Lung (tissue), 12 donors: ENCODE data around the gene APOBEC3G. TPM values are rescaled to one million over a fixed set of nuclear protein-coding genes. Genes with fewer than 3 reads are reported as not detected.

Experiments
- ATAC-seq: fragments of 200-7000 bp; cut with Tn5 transposase; one replicate; pipeline ENCODE4 v1.9.1; 2020; ENCODE audit warnings: moderate number of reproducible peaks; ENCODE audit not compliant: insufficient read depth, low FRiP score
- DNase-seq, 3 donors: peaks; one replicate each; pipeline ENCODE4 v3.0.0-alpha.2; 2013 to 2017
- H3K27ac ChIP-seq, 2 donors: one replicate each; pipeline ENCODE4 v1.5.1; 2013; ENCODE audit warnings: mild to moderate bottlenecking in 2 of 2, moderate library complexity in 2 of 2, control low read depth in 1 of 2, inconsistent platforms in 1 of 2, low read depth in 1 of 2, low read length in 1 of 2
- H3K27me3 ChIP-seq, 3 donors: one replicate each; pipeline ENCODE4 v1.5.1; 2013; ENCODE audit warnings: low read length in 2 of 3; ENCODE audit not compliant: control insufficient read depth in 3 of 3, insufficient read depth in 3 of 3
- H3K36me3 ChIP-seq, 4 donors: one replicate each; pipeline ENCODE4 v1.5.1; 2013; ENCODE audit warnings: low read length in 4 of 4, mild to moderate bottlenecking in 1 of 4, moderate library complexity in 1 of 4; ENCODE audit not compliant: control insufficient read depth in 4 of 4, insufficient read depth in 4 of 4
- H3K4me1 ChIP-seq, 5 donors: one replicate each; pipeline ENCODE4 v1.5.1; 2013; ENCODE audit warnings: low read length in 5 of 5, mild to moderate bottlenecking in 2 of 5, moderate library complexity in 1 of 5; ENCODE audit not compliant: control insufficient read depth in 5 of 5, insufficient read depth in 5 of 5
- H3K4me3 ChIP-seq: one replicate; pipeline ENCODE4 v1.5.1; 2013; ENCODE audit warnings: mild to moderate bottlenecking, control low read depth, moderate library complexity
- H3K9ac ChIP-seq, 2 donors: one replicate each; pipeline ENCODE4 v1.5.1; 2013; ENCODE audit warnings: low read length in 2 of 2, control low read depth in 1 of 2; ENCODE audit not compliant: insufficient read depth in 1 of 2
- H3K9me3 ChIP-seq, 4 donors: one replicate each; pipeline ENCODE4 v1.5.1; 2013; ENCODE audit warnings: low read length in 3 of 4, mild to moderate bottlenecking in 1 of 4, moderate library complexity in 1 of 4; ENCODE audit not compliant: control insufficient read depth in 4 of 4, insufficient read depth in 3 of 4
- WGBS, 2 donors: extraction: QIAGEN DNeasy Blood & Tissue Kit; methylation state at CpG; one replicate each; pipeline ENCODE4 v1.1.7; 2013; 5-methylcytosine and 5-hydroxymethylcytosine counted together
- polyA plus RNA-seq, 2 donors: library from polyadenylated mRNA; stranded (reverse); fragments of 200-250 nt; gene quantifications; one replicate each; pipeline ENCODE4 v1.2.1, GENCODE V29; 2013
- total RNA-seq, 2 donors: library from RNA; depleted of rRNA in 1 of 2; stranded (reverse); fragments of >200 nt in 1 of 2; gene quantifications; one replicate each; pipeline ENCODE4 v1.2.1, GENCODE V29; 2014 to 2021
- TF ChIP-seq, protein P1 (sequence below): IDR thresholded peaks from 2 replicates; pipeline ENCODE4 v1.5.1; 2012; ENCODE audit warnings: mild to moderate bottlenecking; ENCODE audit errors: control extremely low read depth, extremely low read depth
- donor health status: control.
- donor health status: control.
- donor health status: Bipolar disorder and iron deficiency.
- donor health status: healthy.
- donor health status: DM: yes; HTN: yes; CAD: no.

The APOBEC3G gene
- total and polyA plus RNA-seq, 4 donors, result 6.5 to 15.5 (median 14.0) TPM

DNA sequence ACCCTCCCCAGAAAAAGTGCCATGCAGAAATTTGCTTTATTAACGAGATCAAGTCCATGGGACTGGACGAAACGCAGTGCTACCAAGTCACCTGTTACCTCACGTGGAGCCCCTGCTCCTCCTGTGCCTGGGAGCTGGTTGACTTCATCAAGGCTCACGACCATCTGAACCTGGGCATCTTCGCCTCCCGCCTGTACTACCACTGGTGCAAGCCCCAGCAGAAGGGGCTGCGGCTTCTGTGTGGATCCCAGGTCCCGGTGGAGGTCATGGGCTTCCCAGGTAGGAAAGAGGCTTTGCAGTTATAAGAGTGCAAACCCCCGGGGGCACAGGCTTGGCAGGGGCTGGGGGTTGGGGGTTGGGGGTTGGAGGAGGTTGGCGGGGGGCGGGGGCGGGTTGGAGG, 24.2 kb downstream of the APOBEC3G start:
- ATAC-seq, result no peak
- Histone ChIP-seq H3K27me3 (no peaks in the 10 kb centered on the region), H3K9ac (no peak overlapping the region), H3K4me3 (no peak overlapping the region), H3K36me3 (no peaks in the 10 kb centered on the region), H3K4me1 (peaks cover 0 to 3% (median 0%) of the 10 kb centered on the region in 5 donors), H3K27ac (no peak overlapping the region), H3K9me3 (no peaks in the 10 kb centered on the region)
- 75 to 84% methylated on average over 10 to 12 of the region's 13 CpGs for WGBS, 2 donors
- no peak for DNase-seq
- TF ChIP-seq, protein P1, sequence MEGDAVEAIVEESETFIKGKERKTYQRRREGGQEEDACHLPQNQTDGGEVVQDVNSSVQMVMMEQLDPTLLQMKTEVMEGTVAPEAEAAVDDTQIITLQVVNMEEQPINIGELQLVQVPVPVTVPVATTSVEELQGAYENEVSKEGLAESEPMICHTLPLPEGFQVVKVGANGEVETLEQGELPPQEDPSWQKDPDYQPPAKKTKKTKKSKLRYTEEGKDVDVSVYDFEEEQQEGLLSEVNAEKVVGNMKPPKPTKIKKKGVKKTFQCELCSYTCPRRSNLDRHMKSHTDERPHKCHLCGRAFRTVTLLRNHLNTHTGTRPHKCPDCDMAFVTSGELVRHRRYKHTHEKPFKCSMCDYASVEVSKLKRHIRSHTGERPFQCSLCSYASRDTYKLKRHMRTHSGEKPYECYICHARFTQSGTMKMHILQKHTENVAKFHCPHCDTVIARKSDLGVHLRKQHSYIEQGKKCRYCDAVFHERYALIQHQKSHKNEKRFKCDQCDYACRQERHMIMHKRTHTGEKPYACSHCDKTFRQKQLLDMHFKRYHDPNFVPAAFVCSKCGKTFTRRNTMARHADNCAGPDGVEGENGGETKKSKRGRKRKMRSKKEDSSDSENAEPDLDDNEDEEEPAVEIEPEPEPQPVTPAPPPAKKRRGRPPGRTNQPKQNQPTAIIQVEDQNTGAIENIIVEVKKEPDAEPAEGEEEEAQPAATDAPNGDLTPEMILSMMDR, result no peak

DNA sequence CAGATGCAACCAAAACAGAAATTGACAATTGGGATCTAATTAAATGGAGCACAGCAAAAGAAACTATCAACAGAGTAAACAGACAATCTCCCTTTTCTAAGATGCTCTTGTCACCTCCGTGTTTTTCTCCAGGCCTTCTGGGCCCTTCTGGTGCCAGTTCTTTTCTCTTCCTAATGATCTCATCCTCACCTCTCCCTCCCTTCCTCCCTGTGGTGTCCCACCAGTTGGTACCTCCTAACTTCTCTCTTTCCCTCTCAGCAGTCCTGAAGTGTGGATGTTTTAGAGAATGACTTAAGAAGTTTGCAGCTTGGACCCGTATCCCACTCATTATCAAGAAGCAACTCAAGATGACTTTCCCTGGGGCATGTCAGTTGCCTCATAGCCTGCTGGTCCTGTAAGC, 26.4 kb downstream of the APOBEC3G start:
- WGBS, 2 donors, result 74 to 89% methylated on average over 2 of the region's 2 CpGs
- H3K4me1 ChIP-seq, result no peaks in the 10 kb centered on the region
- H3K9ac ChIP-seq, result no peak overlapping the region
- no peak for ATAC-seq
- H3K27me3 ChIP-seq, result no peaks in the 10 kb centered on the region
- no peak for DNase-seq
- H3K36me3 ChIP-seq, result no peaks in the 10 kb centered on the region
- no peaks in the 10 kb centered on the region for H3K9me3 ChIP-seq
- H3K27ac ChIP-seq, result no peak overlapping the region
- TF ChIP-seq, protein P1, result no peak
- no peak overlapping the region for H3K4me3 ChIP-seq

DNA sequence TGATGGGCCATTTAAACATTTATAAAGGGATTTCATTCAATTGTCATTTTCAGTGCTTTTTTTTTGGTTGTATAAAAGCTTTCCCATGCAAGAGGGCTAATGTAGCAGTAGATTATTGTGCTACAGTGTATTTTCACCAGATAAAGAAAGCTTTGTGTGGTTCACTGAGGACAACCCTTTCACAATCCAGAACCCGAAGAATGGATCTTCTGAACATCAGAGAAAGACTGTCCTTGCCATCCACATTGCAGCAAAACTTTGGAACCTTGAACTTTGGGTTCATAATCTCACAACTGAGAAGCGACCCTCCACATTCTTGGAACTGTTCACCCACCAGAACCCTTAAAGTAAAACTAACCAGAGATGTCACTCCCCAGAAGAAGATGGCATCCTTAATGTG, 29.3 kb downstream of the APOBEC3G start:
- DNase-seq (no peak), ATAC-seq (no peak)
- no peaks in the 10 kb centered on the region for H3K4me1 ChIP-seq
- no peak overlapping the region for H3K4me3 ChIP-seq
- WGBS, 2 donors, result 84 to 87% methylated on average over 2 of the region's 2 CpGs
- peaks cover 0 to 2% (median 0%) of the 10 kb centered on the region in 3 donors for H3K27me3 ChIP-seq
- H3K36me3 ChIP-seq, result no peaks in the 10 kb centered on the region
- TF ChIP-seq, protein P1, result no peak
- no peaks in the 10 kb centered on the region for H3K9me3 ChIP-seq
- no peak overlapping the region for H3K27ac ChIP-seq
- H3K9ac ChIP-seq, result no peak overlapping the region

DNA sequence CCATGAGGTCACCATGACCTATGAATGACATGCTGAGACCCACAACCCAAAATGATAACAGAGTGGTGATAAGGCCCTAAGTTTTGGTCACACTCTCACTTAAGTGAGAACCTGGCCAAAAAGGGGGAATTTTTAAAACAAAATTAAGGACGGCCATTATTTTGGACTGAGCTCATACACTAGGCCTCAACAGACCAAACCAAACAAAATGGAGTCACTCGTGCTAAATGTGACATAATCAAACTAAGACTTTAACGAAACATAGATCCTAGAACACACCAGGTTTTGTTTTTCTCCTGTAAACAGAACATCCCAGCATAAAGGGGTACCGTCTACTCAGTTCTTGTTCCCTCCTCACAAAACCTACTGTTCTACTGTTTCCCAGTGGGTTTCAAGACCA, 31.4 kb downstream of the APOBEC3G start:
- Histone ChIP-seq H3K36me3 (no peaks in the 10 kb centered on the region), H3K4me1 (no peaks in the 10 kb centered on the region), H3K27ac (no peak overlapping the region), H3K9me3 (no peaks in the 10 kb centered on the region), H3K9ac (no peak overlapping the region), H3K27me3 (peaks cover 0 to 3% (median 2%) of the 10 kb centered on the region in 3 donors), H3K4me3 (no peak overlapping the region)
- WGBS, 2 donors, result 92 to 93% methylated on average over 4 of the region's 4 CpGs
- TF ChIP-seq, protein P1, result no peak
- no peak for DNase-seq
- ATAC-seq, result no peak
